Measurements from ENCODE around the gene CSRNP2. TPM values are rescaled to one million over a fixed set of nuclear protein-coding genes. Genes with fewer than 3 reads are reported as not detected.
A peak's percentile ranks its signal among the peaks of the same experiment; 100 is the strongest.

CSRNP2 gene, protein sequence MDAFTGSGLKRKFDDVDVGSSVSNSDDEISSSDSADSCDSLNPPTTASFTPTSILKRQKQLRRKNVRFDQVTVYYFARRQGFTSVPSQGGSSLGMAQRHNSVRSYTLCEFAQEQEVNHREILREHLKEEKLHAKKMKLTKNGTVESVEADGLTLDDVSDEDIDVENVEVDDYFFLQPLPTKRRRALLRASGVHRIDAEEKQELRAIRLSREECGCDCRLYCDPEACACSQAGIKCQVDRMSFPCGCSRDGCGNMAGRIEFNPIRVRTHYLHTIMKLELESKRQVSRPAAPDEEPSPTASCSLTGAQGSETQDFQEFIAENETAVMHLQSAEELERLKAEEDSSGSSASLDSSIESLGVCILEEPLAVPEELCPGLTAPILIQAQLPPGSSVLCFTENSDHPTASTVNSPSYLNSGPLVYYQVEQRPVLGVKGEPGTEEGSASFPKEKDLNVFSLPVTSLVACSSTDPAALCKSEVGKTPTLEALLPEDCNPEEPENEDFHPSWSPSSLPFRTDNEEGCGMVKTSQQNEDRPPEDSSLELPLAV
- total RNA-seq = 11.7 TPM
- polyA plus RNA-seq = 16.7 TPM
- long read RNA-seq, donor 1 = 0 reads
- long read RNA-seq, donor 2 = 0 reads
- long read RNA-seq, donor 3, full-length matches to known transcripts = 1 of 1 reads
- long read RNA-seq, donor 3, partial matches to known transcripts = 0 of 1 reads
- long read RNA-seq, donor 3, other reads (novel, unspliced or antisense) = 0 of 1 reads
- long read RNA-seq, donor 4, full-length matches to known transcripts = 1 of 1 reads
- long read RNA-seq, donor 4, partial matches to known transcripts = 0 of 1 reads
- long read RNA-seq, donor 4, other reads (novel, unspliced or antisense) = 0 of 1 reads
- long read RNA-seq, donor 5, full-length matches to known transcripts = 3 of 3 reads
- long read RNA-seq, donor 5, partial matches to known transcripts = 0 of 3 reads
- long read RNA-seq, donor 5, other reads (novel, unspliced or antisense) = 0 of 3 reads
- long read RNA-seq, donor 6, full-length matches to known transcripts = 2 of 2 reads
- long read RNA-seq, donor 6, partial matches to known transcripts = 0 of 2 reads
- long read RNA-seq, donor 6, other reads (novel, unspliced or antisense) = 0 of 2 reads
- long read RNA-seq, donor 7, full-length matches to known transcripts = 4 of 4 reads
- long read RNA-seq, donor 7, partial matches to known transcripts = 0 of 4 reads
- long read RNA-seq, donor 7, other reads (novel, unspliced or antisense) = 0 of 4 reads
- long read RNA-seq, donor 8, full-length matches to known transcripts = 2 of 2 reads
- long read RNA-seq, donor 8, partial matches to known transcripts = 0 of 2 reads
- long read RNA-seq, donor 8, other reads (novel, unspliced or antisense) = 0 of 2 reads
- long read RNA-seq, donor 9, full-length matches to known transcripts = 2 of 2 reads
- long read RNA-seq, donor 9, partial matches to known transcripts = 0 of 2 reads
- long read RNA-seq, donor 9, other reads (novel, unspliced or antisense) = 0 of 2 reads
- long read RNA-seq, donor 10, full-length matches to known transcripts = 2 of 2 reads
- long read RNA-seq, donor 10, partial matches to known transcripts = 0 of 2 reads
- long read RNA-seq, donor 10, other reads (novel, unspliced or antisense) = 0 of 2 reads

DNA sequence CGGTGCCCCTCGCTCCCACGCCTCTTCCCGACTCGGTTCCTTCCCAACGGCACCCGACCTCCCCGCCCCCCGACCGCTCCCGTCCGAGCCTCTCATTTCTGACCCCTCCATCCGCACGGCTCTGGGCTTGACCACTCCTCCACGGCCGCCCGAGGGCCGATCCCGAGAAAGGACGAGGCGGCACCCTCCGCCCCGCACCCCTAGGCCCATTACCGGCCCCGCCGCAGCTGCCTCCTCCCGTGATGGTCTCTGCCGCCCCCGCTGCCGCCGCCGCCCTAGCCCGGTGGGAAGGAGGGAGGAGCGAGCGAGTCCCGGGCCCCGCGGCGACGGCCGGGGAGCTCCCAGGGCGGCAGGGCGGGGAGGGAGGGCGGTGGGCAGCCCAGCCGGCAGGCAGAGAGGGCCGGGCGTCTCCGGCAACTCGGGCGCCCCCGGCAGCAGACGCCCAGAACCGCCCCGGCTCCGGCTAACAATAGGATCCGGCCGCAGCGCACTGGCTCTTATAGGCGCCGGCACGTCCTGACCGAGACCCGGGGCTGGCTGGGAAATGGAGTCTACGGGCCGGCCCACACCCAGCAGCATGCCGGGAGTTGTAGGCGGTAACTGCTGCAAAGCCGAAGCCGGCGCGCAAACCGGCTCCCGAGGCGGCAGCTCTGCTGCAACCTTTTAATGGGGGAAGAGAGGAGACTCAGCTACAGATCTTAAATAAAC, at the start of gene CSRNP2:
TSS of gene CSRNP2 (minus strand) at position 471 of the 708 bp plus-strand sequence. CDS start 7,035 bp downstream, outside the sequence.
- peak within 1 kb of the TSS; percentile 79 to 95 for H3K4me3 ChIP-seq (ENCODE audit: low read length in 2 of 2)
- H3K27me3 ChIP-seq (ENCODE audit: control insufficient read depth in 2 of 2, insufficient read depth in 1 of 2, low read length in 1 of 2) = no peaks in the 10 kb centered on the region
- whole genome bisulfite sequencing = under 1% methylated on average over 74 of the region's 74 CpGs
- peak within 1 kb of the TSS; percentile 69 to 84 for H3K27ac ChIP-seq (ENCODE audit: low read depth in 1 of 2, low read length in 1 of 2)
- no peaks in the 10 kb centered on the region for H3K9me3 ChIP-seq (ENCODE audit: control insufficient read depth in 2 of 2, insufficient read depth in 1 of 2, low read length in 1 of 2)
- peak; percentile 83 to 96 (median 91) for DNase-seq (ENCODE audit: low read depth in 6 of 9, low spot score in 9 of 9)
- no peaks in the 10 kb centered on the region for H3K36me3 ChIP-seq (ENCODE audit: control insufficient read depth in 2 of 2, insufficient read depth in 2 of 2, low read length in 1 of 2)
- H3K4me1 ChIP-seq (ENCODE audit: control insufficient read depth in 2 of 2, insufficient read depth in 2 of 2, low read length in 2 of 2) = peaks cover 11 to 17% of the 10 kb centered on the region in 2 donors

GRCh38 chr12:51132693-51133092, 49.3 kb upstream of the CSRNP2 start:
- Histone ChIP-seq H3K9me3 (ENCODE audit: control insufficient read depth in 2 of 2, insufficient read depth in 1 of 2, low read length in 1 of 2) (no peaks in the 10 kb centered on the region), H3K36me3 (ENCODE audit: control insufficient read depth in 2 of 2, insufficient read depth in 2 of 2, low read length in 1 of 2) (peaks cover 3 to 12% of the 10 kb centered on the region in 2 donors), H3K4me1 (ENCODE audit: control insufficient read depth in 2 of 2, insufficient read depth in 2 of 2, low read length in 2 of 2) (no peaks in the 10 kb centered on the region), H3K4me3 (ENCODE audit: low read length in 2 of 2) (no peak overlapping the region), H3K27ac (ENCODE audit: low read depth in 1 of 2, low read length in 1 of 2) (no peak overlapping the region), H3K27me3 (ENCODE audit: control insufficient read depth in 2 of 2, insufficient read depth in 1 of 2, low read length in 1 of 2) (no peaks in the 10 kb centered on the region)
- DNase-seq (ENCODE audit: low read depth in 6 of 9, low spot score in 9 of 9) = no peak
- 94% methylated on average over 5 of the region's 5 CpGs for WGBS

DNA sequence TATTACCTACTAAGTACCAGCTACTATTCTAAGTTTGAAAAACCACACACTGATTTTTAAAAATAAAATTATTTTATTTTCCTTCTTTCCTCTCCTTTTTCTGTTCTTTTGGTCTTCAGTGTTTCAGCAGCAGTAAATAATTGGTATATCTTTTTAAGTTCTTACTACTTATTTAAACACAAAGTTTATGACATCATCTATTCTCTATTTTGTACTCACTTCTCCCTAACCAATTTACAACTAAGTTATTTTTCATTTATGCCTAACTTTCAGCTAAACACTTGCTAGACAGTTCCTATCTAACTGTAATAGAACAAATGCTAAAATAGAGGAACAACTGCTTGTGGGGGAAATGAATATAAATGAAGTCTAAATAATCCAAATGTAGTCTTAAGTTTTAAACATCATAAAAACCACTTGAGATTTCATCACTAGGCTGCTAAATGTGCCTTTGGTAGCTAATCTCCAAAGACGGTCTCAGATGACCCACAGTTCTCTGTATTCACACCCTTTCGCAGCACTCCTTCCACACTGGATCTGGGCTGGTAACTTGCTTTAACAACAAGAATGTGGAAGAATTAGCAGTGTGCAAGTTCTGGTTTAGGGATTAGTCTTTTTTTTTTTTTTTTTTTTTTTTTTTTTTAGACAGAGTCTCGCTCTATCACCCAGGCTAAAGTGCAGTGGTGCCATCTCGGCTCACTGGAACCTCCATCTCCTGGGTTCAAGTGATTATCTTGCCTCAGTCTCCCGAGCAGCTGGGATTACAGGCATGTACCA, 48.5 kb upstream of the CSRNP2 start:
- Histone ChIP-seq H3K36me3 (ENCODE audit: control insufficient read depth in 2 of 2, insufficient read depth in 2 of 2, low read length in 1 of 2) (peaks cover 3 to 9% of the 10 kb centered on the region in 2 donors), H3K9me3 (ENCODE audit: control insufficient read depth in 2 of 2, insufficient read depth in 1 of 2, low read length in 1 of 2) (no peaks in the 10 kb centered on the region), H3K4me3 (ENCODE audit: low read length in 2 of 2) (no peak overlapping the region), H3K4me1 (ENCODE audit: control insufficient read depth in 2 of 2, insufficient read depth in 2 of 2, low read length in 2 of 2) (no peaks in the 10 kb centered on the region), H3K27ac (ENCODE audit: low read depth in 1 of 2, low read length in 1 of 2) (no peak overlapping the region), H3K27me3 (ENCODE audit: control insufficient read depth in 2 of 2, insufficient read depth in 1 of 2, low read length in 1 of 2) (no peaks in the 10 kb centered on the region)
- no peak for DNase-seq (ENCODE audit: low read depth in 6 of 9, low spot score in 9 of 9)
- 97% methylated on average over 5 of the region's 5 CpGs for WGBS

GRCh38 chr12:51128919-51129318, 45.5 kb upstream of the CSRNP2 start:
- H3K27me3 ChIP-seq (ENCODE audit: control insufficient read depth in 2 of 2, insufficient read depth in 1 of 2, low read length in 1 of 2) = no peaks in the 10 kb centered on the region
- DNase-seq (ENCODE audit: low read depth in 6 of 9, low spot score in 9 of 9) = no peak
- no peaks in the 10 kb centered on the region for H3K4me1 ChIP-seq (ENCODE audit: control insufficient read depth in 2 of 2, insufficient read depth in 2 of 2, low read length in 2 of 2)
- 93% methylated on average over 3 of the region's 3 CpGs for WGBS
- no peaks in the 10 kb centered on the region for H3K9me3 ChIP-seq (ENCODE audit: control insufficient read depth in 2 of 2, insufficient read depth in 1 of 2, low read length in 1 of 2)
- no peak overlapping the region for H3K4me3 ChIP-seq (ENCODE audit: low read length in 2 of 2)
- H3K27ac ChIP-seq (ENCODE audit: low read depth in 1 of 2, low read length in 1 of 2) = no peak overlapping the region
- peaks cover 10 to 13% of the 10 kb centered on the region in 2 donors for H3K36me3 ChIP-seq (ENCODE audit: control insufficient read depth in 2 of 2, insufficient read depth in 2 of 2, low read length in 1 of 2)

- 94% methylated on average over 2 of the region's 2 CpGs for WGBS
- no peaks in the 10 kb centered on the region for H3K9me3 ChIP-seq (ENCODE audit: control insufficient read depth in 2 of 2, insufficient read depth in 1 of 2, low read length in 1 of 2)
- H3K36me3 ChIP-seq (ENCODE audit: control insufficient read depth in 2 of 2, insufficient read depth in 2 of 2, low read length in 1 of 2) = peaks cover 10 to 13% of the 10 kb centered on the region in 2 donors
- H3K4me1 ChIP-seq (ENCODE audit: control insufficient read depth in 2 of 2, insufficient read depth in 2 of 2, low read length in 2 of 2) = no peaks in the 10 kb centered on the region
- H3K4me3 ChIP-seq (ENCODE audit: low read length in 2 of 2) = no peak overlapping the region
- no peaks in the 10 kb centered on the region for H3K27me3 ChIP-seq (ENCODE audit: control insufficient read depth in 2 of 2, insufficient read depth in 1 of 2, low read length in 1 of 2)
- DNase-seq (ENCODE audit: low read depth in 6 of 9, low spot score in 9 of 9) = no peak
- H3K27ac ChIP-seq (ENCODE audit: low read depth in 1 of 2, low read length in 1 of 2) = peak overlapping the region in 1 of 2 donors; percentile 7
Measured at GRCh38 chr12:51127050-51127729, 43.8 kb upstream of the CSRNP2 start.

- no peaks in the 10 kb centered on the region for H3K27me3 ChIP-seq (ENCODE audit: control insufficient read depth in 2 of 2, insufficient read depth in 1 of 2, low read length in 1 of 2)
- H3K9me3 ChIP-seq (ENCODE audit: control insufficient read depth in 2 of 2, insufficient read depth in 1 of 2, low read length in 1 of 2) = no peaks in the 10 kb centered on the region
- no peak overlapping the region for H3K27ac ChIP-seq (ENCODE audit: low read depth in 1 of 2, low read length in 1 of 2)
- DNase-seq (ENCODE audit: low read depth in 6 of 9, low spot score in 9 of 9) = no peak
- peaks cover 10 to 13% of the 10 kb centered on the region in 2 donors for H3K36me3 ChIP-seq (ENCODE audit: control insufficient read depth in 2 of 2, insufficient read depth in 2 of 2, low read length in 1 of 2)
- no peaks in the 10 kb centered on the region for H3K4me1 ChIP-seq (ENCODE audit: control insufficient read depth in 2 of 2, insufficient read depth in 2 of 2, low read length in 2 of 2)
- WGBS = 93% methylated on average over 2 of the region's 2 CpGs
- no peak overlapping the region for H3K4me3 ChIP-seq (ENCODE audit: low read length in 2 of 2)
Measured at GRCh38 chr12:51126297-51126696, 42.9 kb upstream of the CSRNP2 start.

- Histone ChIP-seq H3K9me3 (ENCODE audit: control insufficient read depth in 2 of 2, insufficient read depth in 1 of 2, low read length in 1 of 2) (no peaks in the 10 kb centered on the region), H3K4me1 (ENCODE audit: control insufficient read depth in 2 of 2, insufficient read depth in 2 of 2, low read length in 2 of 2) (no peaks in the 10 kb centered on the region), H3K4me3 (ENCODE audit: low read length in 2 of 2) (no peak overlapping the region), H3K36me3 (ENCODE audit: control insufficient read depth in 2 of 2, insufficient read depth in 2 of 2, low read length in 1 of 2) (peaks cover 10 to 13% of the 10 kb centered on the region in 2 donors), H3K27me3 (ENCODE audit: control insufficient read depth in 2 of 2, insufficient read depth in 1 of 2, low read length in 1 of 2) (no peaks in the 10 kb centered on the region), H3K27ac (ENCODE audit: low read depth in 1 of 2, low read length in 1 of 2) (no peak overlapping the region)
- WGBS = 95% methylated on average over 14 of the region's 14 CpGs
- no peak for DNase-seq (ENCODE audit: low read depth in 6 of 9, low spot score in 9 of 9)
Measured at GRCh38 chr12:51124504-51124903, 41.1 kb upstream of the CSRNP2 start.

Measured in thymus (tissue), 14 donors.